Neural progenitor cell (in vitro differentiated cells): ENCODE results near the gene OR52M1. TPM values are rescaled to one million over a fixed set of nuclear protein-coding genes. Genes with fewer than 3 reads are reported as not detected.

ENCODE experiments used
- DNase-seq: peaks from one replicate; pipeline ENCODE4 v3.0.0-alpha.2; 2016; ENCODE audit warnings: low spot score
- H2AFZ ChIP-seq: fragments of 200-600 bp; sonication (generic); replicated peaks from 2 replicates; pipeline ENCODE4 v1.6.1; 2016; ENCODE audit warnings: antibody characterized with exemption
- H3F3A ChIP-seq: fragments of 200-600 bp; sonication (generic); 2 replicates; pipeline ENCODE4 v1.6.1; 2016; ENCODE audit warnings: antibody characterized with exemption, low read depth
- H3K27ac ChIP-seq: fragments of 200-600 bp; sonication (generic); 2 replicates; pipeline ENCODE4 v1.5.1; 2016; ENCODE audit warnings: mild to moderate bottlenecking
- H3K27me3 ChIP-seq: fragments of 200-600 bp; sonication (generic); 2 replicates; pipeline ENCODE4 v1.6.1; 2016; ENCODE audit warnings: mild to moderate bottlenecking, moderate library complexity
- H3K36me3 ChIP-seq: fragments of 200-600 bp; sonication (generic); 2 replicates; pipeline ENCODE4 v1.5.1; 2016
- H3K4me1 ChIP-seq: fragments of 200-600 bp; sonication (generic); 2 replicates; pipeline ENCODE4 v1.6.1; 2016; ENCODE audit warnings: mixed run types
- H3K4me2 ChIP-seq: fragments of 200-600 bp; sonication (generic); 2 replicates; pipeline ENCODE4 v1.6.1; 2016
- H3K4me3 ChIP-seq: fragments of 200-600 bp; sonication (generic); 2 replicates; pipeline ENCODE4 v1.5.1; 2016
- H3K79me2 ChIP-seq: fragments of 200-600 bp; sonication (generic); 2 replicates; pipeline ENCODE4 v1.6.1; 2016; ENCODE audit warnings: low read depth
- H3K9ac ChIP-seq: fragments of 200-600 bp; sonication (generic); 2 replicates; pipeline ENCODE4 v1.6.1; 2016
- H3K9me3 ChIP-seq: fragments of 200-600 bp; sonication (generic); 2 replicates; pipeline ENCODE4 v1.5.1; 2016; ENCODE audit warnings: low read depth
- H4K20me1 ChIP-seq: fragments of 200-600 bp; sonication (generic); 2 replicates; pipeline ENCODE4 v1.6.1; 2016; ENCODE audit warnings: low read depth
- H3K27ac Mint-ChIP-seq: 3 replicates; pipeline ENCODE4 v1.8.0; 2021; ENCODE audit warnings: mixed read lengths
- H3K27me3 Mint-ChIP-seq: 2 replicates; pipeline ENCODE4 v1.8.0; 2022; ENCODE audit warnings: low read depth, mild to moderate bottlenecking, inconsistent platforms, moderate library complexity, mixed read lengths; ENCODE audit not compliant: insufficient read depth
- H3K36me3 Mint-ChIP-seq: 3 replicates; pipeline ENCODE4 v1.8.0; 2021; ENCODE audit warnings: mixed read lengths
- H3K4me1 Mint-ChIP-seq: 3 replicates; pipeline ENCODE4 v1.8.0; 2021; ENCODE audit warnings: mixed read lengths
- H3K4me3 Mint-ChIP-seq: 3 replicates; pipeline ENCODE4 v1.8.0; 2021; ENCODE audit warnings: mild to moderate bottlenecking, moderate library complexity, mixed read lengths
- H3K9me3 Mint-ChIP-seq: 3 replicates; pipeline ENCODE4 v1.8.0; 2020; ENCODE audit warnings: mixed read lengths
- EZH2 ChIP-seq: fragments of 200-600 bp; sonication (generic); IDR thresholded peaks from 2 replicates; pipeline ENCODE4 v1.6.1; 2017; ENCODE audit warnings: antibody characterized with exemption, mild to moderate bottlenecking, moderate library complexity
- EZH2phosphoT487 ChIP-seq: fragments of 200-600 bp; sonication (generic); IDR thresholded peaks from 2 replicates; pipeline ENCODE4 v1.6.1; 2017; ENCODE audit warnings: antibody characterized with exemption
- total RNA-seq: library from RNA; depleted of rRNA; stranded (reverse); fragments of >200 nt; gene quantifications from 2 replicates; pipeline ENCODE4 v1.2.3, GENCODE V29; 2015; ENCODE audit warnings: low replicate concordance
- TF ChIP-seq, protein P1 (sequence below): fragments of 200-600 bp; sonication (generic); IDR thresholded peaks from 2 replicates; pipeline ENCODE4 v1.5.1; 2017; ENCODE audit warnings: antibody characterized with exemption, mild to moderate bottlenecking

The OR52M1 gene
- total RNA-seq, 1 donor from 2014 or later = not detected

DNA sequence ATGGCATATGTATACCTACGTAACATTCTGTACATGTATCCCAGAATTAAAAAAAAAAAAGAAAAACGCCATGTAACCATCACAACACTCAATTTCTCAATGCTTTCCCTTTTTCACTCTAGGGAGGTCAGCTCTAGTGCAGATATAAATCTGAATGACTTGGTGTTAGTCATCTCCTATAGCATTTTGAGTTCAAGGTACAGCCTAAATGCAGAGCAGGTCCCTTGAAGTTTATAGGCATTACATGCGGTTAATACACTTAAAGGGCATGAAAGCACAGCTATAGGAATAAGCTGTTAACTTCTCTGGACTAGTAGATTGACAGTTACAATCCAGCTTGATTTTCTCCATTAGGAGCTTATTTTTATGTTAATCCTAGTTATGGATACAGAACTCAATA is 20.4 kb downstream of the OR52M1 start:
- Histone ChIP-seq H3K27me3 (no peaks in the 10 kb centered on the region), H3K27ac (no peak overlapping the region), H3K4me3 (no peak overlapping the region), H3K79me2 (no peaks in the 10 kb centered on the region), H3K9me3 (no peaks in the 10 kb centered on the region), H3F3A (no peaks in the 10 kb centered on the region), H3K4me2 (no peak overlapping the region), H2AFZ (no peak overlapping the region), H3K36me3 (no peaks in the 10 kb centered on the region), H4K20me1 (no peaks in the 10 kb centered on the region), H3K4me1 (no peaks in the 10 kb centered on the region), H3K9ac (no peak overlapping the region)
- Mint-ChIP-seq H3K36me3 (no peaks in the 10 kb centered on the region), H3K9me3 (peaks cover 14% of the 10 kb centered on the region), H3K4me1 (no peaks in the 10 kb centered on the region), H3K27ac (no peak overlapping the region), H3K27me3 (no peaks in the 10 kb centered on the region), H3K4me3 (no peak overlapping the region)
- no peak for DNase-seq
- no peak for TF ChIP-seq EZH2phosphoT487
- TF ChIP-seq EZH2 = no peak
- TF ChIP-seq, protein P1, sequence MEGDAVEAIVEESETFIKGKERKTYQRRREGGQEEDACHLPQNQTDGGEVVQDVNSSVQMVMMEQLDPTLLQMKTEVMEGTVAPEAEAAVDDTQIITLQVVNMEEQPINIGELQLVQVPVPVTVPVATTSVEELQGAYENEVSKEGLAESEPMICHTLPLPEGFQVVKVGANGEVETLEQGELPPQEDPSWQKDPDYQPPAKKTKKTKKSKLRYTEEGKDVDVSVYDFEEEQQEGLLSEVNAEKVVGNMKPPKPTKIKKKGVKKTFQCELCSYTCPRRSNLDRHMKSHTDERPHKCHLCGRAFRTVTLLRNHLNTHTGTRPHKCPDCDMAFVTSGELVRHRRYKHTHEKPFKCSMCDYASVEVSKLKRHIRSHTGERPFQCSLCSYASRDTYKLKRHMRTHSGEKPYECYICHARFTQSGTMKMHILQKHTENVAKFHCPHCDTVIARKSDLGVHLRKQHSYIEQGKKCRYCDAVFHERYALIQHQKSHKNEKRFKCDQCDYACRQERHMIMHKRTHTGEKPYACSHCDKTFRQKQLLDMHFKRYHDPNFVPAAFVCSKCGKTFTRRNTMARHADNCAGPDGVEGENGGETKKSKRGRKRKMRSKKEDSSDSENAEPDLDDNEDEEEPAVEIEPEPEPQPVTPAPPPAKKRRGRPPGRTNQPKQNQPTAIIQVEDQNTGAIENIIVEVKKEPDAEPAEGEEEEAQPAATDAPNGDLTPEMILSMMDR = no peak

DNA sequence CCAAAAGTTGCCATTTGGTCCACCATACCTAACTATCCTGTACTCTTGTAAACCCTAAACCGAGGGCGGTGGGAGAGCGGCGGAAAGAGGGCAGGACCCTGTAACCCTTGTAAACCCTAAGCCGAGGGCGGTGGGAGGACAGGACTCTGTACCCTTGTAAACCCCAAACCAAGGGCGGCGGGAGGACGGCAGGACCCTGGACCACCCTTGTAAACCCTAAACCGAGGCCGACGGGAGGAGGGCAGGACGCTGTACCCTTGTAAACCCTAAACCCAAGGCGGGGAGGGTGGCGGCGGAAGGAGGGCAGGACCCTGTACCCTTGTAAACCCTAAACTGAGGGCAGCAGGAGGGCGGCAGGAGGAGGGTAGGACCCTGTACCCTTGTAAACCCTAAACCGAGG is 24.1 kb downstream of the OR52M1 start:
- no peaks in the 10 kb centered on the region for H3F3A ChIP-seq
- H3K9me3 Mint-ChIP-seq = peaks cover 4% of the 10 kb centered on the region
- no peaks in the 10 kb centered on the region for H4K20me1 ChIP-seq
- no peak overlapping the region for H3K4me3 ChIP-seq
- no peaks in the 10 kb centered on the region for H3K9me3 ChIP-seq
- no peak overlapping the region for H3K4me2 ChIP-seq
- H3K79me2 ChIP-seq = no peaks in the 10 kb centered on the region
- no peak overlapping the region for H3K9ac ChIP-seq
- no peak overlapping the region for H3K4me3 Mint-ChIP-seq
- H3K4me1 ChIP-seq = no peaks in the 10 kb centered on the region
- H3K27ac Mint-ChIP-seq = no peak overlapping the region
- H2AFZ ChIP-seq = no peak overlapping the region
- DNase-seq = no peak
- H3K4me1 Mint-ChIP-seq = no peaks in the 10 kb centered on the region
- no peaks in the 10 kb centered on the region for H3K27me3 Mint-ChIP-seq
- no peaks in the 10 kb centered on the region for H3K36me3 Mint-ChIP-seq
- H3K27ac ChIP-seq = no peak overlapping the region
- H3K27me3 ChIP-seq = no peaks in the 10 kb centered on the region
- no peaks in the 10 kb centered on the region for H3K36me3 ChIP-seq
- TF ChIP-seq, protein P1 = no peak
- TF ChIP-seq EZH2 = no peak
- no peak for TF ChIP-seq EZH2phosphoT487

DNA sequence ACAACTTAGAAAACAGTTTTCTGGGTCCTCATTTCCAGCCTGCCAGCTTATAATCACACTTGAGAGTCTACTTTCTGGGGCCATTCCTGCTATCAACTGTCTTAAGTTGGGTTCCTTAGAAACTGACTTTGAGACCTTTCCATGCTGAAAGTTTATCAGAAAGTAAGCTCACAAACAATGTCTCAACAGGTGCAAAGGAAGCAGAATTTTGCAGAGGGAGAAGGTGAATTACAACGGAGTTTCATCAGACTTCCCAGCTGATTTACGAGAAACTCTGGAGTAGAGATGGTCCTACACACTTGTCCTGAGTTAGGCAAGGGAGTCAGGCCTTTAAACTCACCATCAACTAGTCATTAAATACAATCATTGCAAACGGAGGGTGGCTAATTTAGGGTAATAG is 31.9 kb downstream of the OR52M1 start:
- no peak overlapping the region for H2AFZ ChIP-seq
- H3K4me3 Mint-ChIP-seq = no peak overlapping the region
- TF ChIP-seq EZH2phosphoT487 (no peak), EZH2 (no peak)
- TF ChIP-seq, protein P1 = no peak
- no peaks in the 10 kb centered on the region for H4K20me1 ChIP-seq
- H3K27ac ChIP-seq = no peak overlapping the region
- no peaks in the 10 kb centered on the region for H3K79me2 ChIP-seq
- H3K9me3 Mint-ChIP-seq = no peaks in the 10 kb centered on the region
- H3K36me3 ChIP-seq = no peaks in the 10 kb centered on the region
- no peaks in the 10 kb centered on the region for H3K36me3 Mint-ChIP-seq
- H3K27me3 Mint-ChIP-seq = no peaks in the 10 kb centered on the region
- H3K9me3 ChIP-seq = no peaks in the 10 kb centered on the region
- no peak for DNase-seq
- no peak overlapping the region for H3K4me2 ChIP-seq
- no peaks in the 10 kb centered on the region for H3K4me1 Mint-ChIP-seq
- H3K27ac Mint-ChIP-seq = no peak overlapping the region
- H3F3A ChIP-seq = no peaks in the 10 kb centered on the region
- no peak overlapping the region for H3K4me3 ChIP-seq
- H3K4me1 ChIP-seq = no peaks in the 10 kb centered on the region
- H3K9ac ChIP-seq = no peak overlapping the region
- H3K27me3 ChIP-seq = no peaks in the 10 kb centered on the region

DNA sequence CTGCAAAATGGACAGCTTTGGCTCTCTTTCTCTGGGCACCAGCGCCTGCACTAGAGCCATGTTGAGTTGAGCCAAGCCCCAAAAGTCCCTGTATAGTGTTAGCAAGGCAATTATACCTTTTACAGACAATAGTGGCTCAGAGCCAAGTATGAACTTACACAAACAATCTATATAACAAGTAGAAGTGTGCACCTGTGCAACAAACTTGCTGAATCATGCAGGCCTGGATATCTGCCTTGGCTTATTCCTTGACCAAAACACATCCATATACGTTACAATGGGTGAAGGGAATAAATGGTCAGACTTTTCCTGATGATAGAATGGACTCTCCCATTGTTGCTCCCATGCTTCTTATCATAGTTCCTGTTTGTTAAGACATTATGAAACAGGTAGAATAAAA is 32.8 kb downstream of the OR52M1 start:
- Mint-ChIP-seq H3K27ac (no peak overlapping the region), H3K4me1 (no peaks in the 10 kb centered on the region), H3K9me3 (no peaks in the 10 kb centered on the region), H3K36me3 (no peaks in the 10 kb centered on the region), H3K27me3 (no peaks in the 10 kb centered on the region), H3K4me3 (no peak overlapping the region)
- Histone ChIP-seq H4K20me1 (no peaks in the 10 kb centered on the region), H3K4me1 (no peaks in the 10 kb centered on the region), H3K79me2 (no peaks in the 10 kb centered on the region), H3K27me3 (no peaks in the 10 kb centered on the region), H3K9ac (no peak overlapping the region), H2AFZ (no peak overlapping the region), H3F3A (no peaks in the 10 kb centered on the region), H3K4me3 (no peak overlapping the region), H3K4me2 (no peak overlapping the region), H3K27ac (no peak overlapping the region), H3K36me3 (no peaks in the 10 kb centered on the region), H3K9me3 (no peaks in the 10 kb centered on the region)
- TF ChIP-seq EZH2 = no peak
- TF ChIP-seq, protein P1 = no peak
- no peak for TF ChIP-seq EZH2phosphoT487
- DNase-seq = no peak
